GM19043 (cell line): ENCODE results near the gene LIN28B.
"Not testable (repeated sequence)": the region's sequence is repeated elsewhere in the genome, so short reads cannot be mapped to it uniquely, and the experiment has no call there.

Source experiments
- ATAC-seq: cut with Tn5 transposase; IDR thresholded peaks from one replicate; pipeline ENCODE4 v1.9.1; 2021; ENCODE audit warnings: low read depth; ENCODE audit not compliant: unreplicated experiment

LIN28B gene

DNA sequence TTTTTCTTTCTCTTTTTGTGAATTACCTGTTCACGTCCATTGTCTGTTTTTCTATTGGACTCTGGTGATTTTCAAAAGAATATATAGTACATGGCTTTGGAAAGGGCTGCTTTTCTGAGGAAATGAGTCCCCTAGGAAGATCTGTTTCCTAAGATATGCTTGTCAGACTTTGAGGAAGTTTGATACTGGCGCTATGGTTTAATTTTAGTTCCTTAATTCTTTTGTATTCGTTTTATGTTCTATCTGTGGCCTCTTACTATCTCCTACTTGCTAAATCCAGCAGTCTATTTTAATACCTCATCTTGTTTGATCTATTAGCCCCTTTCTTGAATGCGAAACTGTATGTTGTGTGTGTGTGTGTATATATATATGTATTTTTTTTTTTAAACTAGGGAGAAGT lies 101.9 kb downstream of the LIN28B start:
- no peak for ATAC-seq

DNA sequence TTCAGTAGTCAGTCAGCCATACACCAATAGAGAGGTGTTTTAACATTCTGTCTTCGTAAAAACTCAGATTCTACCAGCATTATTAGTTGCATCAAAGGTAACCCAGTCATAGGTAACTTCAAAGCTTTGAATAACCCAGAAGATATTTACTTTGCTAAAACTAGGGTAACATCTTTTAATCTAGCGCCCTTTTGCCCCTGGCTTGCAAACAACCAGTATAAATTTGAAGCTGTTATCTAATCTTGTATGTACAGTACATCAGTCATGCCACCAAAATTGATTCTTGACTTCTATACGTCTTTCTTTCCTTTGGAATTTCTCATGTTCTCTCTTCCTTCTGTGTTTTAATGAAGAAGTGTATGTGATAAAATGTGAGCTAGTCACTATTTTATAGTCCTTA lies 109.3 kb downstream of the LIN28B start:
- no peak for ATAC-seq

DNA sequence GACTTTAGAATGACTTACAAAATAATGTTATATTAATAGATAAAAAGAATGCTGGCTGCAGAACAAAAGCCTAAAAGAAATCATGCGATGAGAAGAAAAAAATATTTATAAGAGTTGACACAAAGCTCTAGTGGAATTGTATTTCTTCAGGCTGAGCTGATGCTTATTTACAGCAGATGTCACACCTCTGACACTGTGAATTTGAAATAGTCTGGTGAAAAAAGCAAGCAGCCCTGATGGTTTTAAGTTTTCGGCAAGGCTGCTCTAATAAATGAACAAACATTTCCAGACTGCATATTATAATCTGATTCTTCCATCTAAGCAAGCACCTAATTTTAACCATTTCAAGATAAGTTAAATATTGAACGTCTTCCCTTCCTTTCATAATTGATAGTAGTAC lies 109.9 kb downstream of the LIN28B start:
- no peak for ATAC-seq

DNA sequence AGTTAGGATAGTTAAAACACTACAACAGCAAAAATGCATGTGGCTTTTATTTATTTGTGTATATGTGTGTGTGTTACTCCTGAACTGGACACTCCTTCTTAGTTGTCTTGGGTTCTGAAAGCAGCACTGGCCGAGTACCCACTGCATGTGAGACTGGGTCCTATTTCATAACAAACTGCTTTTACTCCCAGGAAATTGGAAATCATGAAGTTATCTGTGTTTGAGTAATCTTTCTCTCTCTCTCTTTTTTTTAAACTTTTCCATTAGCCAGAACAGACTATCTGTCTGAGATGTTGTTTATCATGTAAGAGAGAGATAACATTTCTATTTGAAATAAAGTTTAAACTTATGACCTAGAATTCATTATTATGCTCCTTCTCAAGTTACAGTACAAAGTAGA lies 110.4 kb downstream of the LIN28B start:
- no peak for ATAC-seq

DNA sequence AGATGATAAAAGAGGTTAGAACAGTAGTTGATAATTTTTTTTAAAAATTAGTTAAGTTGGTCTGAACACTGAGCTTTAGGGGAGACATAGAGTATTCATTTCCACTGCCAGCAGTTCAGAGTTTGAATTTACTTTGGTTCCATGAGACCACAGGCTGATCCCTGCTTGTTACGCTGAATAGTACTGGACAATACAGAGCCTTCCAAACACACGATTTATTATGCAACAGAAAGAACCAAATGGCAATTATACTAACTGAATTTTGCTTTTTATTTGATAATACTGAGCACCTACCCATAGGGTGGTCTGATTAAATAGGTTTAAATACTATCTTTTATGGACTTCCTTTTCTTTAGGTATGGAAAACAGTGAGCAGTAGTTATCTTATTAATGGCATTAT lies 111.5 kb downstream of the LIN28B start:
- ATAC-seq: no peak

DNA sequence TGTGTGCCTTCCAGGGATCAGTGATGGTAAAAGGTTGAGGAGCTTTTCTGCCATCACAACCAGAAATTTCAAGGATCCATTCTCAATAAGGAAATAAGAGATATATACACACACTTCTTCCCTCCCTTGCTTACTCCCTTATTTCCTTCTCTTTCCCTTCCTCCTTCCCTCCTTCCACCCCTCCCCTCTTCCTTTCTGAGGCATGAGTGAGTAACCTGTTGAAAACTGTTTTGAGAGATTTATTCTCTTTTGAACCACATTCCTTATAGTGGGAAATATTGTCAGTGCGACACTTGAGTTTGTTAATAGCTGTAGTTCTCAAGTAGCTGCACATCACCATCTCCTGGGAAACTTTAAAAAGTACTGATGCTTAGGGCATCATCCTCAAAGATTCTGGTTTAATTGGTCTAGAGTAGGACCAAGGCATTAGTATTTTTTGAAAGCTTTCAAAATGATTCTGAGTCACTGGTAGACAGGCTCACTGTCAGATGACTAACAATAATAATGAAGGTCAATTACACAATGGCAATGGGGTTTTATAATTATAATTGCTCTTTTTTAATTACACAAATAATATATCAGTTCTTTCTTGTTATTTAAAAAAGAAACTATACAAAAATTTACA lies 113.0 kb downstream of the LIN28B start:
- no peak for ATAC-seq

DNA sequence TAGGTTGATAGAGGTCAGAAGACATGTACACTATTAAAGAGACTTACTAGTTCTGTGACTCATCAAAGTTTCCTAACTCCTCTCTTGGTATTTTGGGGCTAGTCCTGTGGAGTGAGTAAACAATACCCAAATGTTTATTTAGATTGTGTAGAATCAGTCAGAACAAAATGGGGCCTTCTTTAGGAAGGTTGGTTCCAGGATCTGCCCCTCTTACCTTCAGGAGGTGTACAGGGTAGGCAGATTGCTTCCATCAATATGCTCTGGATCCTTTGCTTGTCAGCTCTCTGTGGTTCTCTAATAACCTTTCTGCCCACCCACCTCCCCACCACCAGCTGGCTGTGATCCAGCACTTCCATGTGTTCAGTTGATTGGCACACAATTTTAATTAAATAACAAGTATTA lies 115.9 kb downstream of the LIN28B start:
- ATAC-seq: no peak

DNA sequence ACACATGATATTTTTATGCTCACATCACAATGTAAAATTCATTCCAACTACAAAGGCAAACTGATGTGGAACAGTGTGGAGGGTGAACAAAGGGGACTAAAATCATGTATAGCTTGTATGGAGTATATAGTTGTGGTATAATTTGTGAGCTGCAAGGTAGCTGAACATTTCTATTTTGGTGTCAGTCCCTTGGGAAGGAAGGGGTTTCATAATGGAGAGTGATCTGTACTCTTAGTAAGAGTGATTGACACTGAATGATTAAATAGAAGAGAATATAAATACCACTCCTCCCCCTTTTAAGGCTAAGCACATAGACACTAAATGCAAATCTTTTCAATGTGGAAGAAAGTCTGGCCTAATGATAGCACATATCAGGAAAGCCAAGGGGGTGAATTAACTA lies 118.3 kb downstream of the LIN28B start:
- no peak for ATAC-seq

DNA sequence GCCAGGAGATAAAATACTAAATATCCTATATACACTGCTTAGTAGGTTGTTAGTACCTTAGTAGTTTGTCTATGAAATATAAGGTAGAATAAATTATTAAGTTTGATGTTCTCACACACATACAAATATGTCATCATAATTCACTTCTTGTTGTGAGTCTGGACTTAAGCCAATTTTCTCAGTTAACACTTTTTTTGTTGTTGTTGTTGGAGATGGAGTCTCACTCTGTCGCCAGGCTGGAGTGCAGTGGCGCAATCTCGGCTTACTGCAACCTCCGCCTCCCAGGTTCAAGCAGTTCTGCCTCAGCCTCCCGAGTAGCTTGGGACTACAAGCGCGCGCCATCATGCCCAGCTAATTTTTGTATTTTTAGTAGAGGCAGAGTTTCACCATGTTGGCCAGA lies 119.5 kb downstream of the LIN28B start:
- not testable (repeated sequence) for ATAC-seq

DNA sequence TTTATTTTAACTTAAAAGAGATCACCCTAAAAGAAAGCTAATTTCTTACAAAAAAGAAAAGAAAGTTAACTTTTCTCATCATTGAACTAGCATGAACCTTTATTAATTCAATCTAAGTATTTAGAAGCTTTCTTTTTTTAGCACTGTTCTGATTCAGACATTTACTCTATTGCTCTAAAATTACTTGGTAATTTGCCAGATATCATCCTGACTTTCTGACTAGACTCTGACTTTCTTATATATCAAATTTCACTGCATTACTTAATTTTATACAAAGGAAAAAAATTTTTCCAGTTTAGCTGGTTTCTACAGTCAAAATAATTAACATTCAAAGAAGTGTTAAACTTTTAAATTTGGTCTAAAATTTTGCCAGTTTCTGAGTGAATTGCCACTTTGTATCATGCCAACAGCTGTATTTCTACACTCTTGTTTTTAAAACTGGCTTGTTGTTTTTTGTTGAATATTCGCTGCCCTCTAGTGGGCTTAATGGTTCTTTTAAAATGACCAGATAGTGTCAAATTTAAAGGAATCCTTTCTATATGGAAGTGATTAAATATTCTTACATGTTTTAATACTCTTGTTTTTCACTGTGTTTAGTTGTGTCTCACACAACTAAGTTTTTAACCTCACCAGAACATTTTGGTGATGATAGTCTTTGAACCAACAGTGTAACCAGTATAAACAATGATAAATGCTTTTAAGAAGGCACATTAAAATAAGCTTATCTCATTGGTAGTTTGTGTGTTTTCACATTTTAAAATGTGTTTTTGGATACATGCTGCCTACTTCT lies 120.9 kb downstream of the LIN28B start:
- ATAC-seq: no peak

DNA sequence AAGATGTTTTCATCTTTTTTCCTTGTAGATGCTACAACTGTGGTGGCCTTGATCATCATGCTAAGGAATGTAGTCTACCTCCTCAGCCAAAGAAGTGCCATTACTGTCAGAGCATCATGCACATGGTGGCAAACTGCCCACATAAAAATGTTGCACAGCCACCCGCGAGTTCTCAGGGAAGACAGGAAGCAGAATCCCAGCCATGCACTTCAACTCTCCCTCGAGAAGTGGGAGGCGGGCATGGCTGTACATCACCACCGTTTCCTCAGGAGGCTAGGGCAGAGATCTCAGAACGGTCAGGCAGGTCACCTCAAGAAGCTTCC lies 121.4 kb downstream of the LIN28B start:
- ATAC-seq: no peak

DNA sequence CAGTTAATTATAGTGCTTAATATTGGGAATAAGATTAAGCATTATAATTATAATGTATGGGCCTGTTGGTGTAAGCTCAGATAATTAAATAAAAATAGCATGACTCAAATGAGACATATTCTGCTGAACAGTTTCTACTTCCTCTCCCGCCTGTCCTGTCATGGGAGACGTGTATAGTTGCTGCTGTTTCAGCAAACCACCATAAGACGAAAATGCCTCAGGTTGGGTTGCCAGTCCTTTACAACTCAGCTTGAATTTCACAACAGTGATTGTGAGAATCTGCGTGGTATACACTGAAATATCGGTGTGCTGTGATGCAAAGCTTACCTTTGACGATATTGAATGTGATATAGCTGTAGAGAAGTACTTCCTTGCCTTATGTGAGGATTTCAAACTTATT lies 123.4 kb downstream of the LIN28B start:
- ATAC-seq: no peak

DNA sequence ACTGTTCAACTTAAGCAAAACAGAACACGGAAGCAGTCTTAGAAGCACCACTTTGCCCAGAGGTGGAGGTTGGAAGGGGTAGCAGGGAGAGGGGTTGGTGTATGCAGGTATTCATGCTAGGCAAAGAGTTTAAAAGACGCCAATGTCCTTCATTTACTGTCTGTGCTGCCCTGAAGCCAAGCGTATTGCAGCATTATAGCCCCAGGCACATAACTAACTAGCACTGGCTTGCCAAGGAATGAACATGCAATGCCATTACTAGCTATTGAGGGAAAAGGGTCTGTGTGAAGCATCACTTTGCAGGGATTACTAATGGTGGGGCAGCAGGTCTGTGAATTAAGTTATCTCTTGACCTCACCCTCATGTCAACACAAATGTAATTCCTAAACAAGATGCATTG lies 124.8 kb downstream of the LIN28B start:
- ATAC-seq: not testable (repeated sequence)

DNA sequence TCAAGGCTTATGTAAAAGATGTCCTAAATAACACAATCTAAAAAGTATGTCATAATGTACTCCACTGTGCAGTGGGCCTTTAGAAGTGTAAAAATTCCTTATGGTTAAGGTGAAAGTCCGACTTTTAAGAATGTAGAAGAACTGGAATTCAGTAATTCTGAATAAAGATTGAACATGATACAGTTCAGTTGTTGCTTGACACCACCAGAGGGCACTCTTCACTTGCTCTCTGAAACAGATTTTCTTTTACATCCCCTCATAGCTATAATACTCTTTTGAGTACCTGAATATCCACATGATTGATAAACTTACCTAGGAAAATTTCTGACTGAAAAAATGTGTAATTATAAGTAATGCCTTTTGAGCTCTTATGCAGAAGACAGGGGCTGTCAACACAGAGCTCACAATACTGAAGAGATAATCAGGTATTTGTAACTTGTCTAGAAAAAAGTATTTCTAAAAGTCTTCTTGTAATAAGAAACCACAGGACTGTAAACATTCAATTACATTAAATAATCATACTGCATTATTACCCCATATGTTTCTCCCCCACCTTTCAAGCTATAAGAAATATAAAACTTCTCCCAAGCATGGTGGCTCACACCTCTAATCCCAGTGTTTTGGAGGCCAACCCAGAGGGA lies 130.8 kb downstream of the LIN28B start:
- peak; percentile 70 for ATAC-seq

DNA sequence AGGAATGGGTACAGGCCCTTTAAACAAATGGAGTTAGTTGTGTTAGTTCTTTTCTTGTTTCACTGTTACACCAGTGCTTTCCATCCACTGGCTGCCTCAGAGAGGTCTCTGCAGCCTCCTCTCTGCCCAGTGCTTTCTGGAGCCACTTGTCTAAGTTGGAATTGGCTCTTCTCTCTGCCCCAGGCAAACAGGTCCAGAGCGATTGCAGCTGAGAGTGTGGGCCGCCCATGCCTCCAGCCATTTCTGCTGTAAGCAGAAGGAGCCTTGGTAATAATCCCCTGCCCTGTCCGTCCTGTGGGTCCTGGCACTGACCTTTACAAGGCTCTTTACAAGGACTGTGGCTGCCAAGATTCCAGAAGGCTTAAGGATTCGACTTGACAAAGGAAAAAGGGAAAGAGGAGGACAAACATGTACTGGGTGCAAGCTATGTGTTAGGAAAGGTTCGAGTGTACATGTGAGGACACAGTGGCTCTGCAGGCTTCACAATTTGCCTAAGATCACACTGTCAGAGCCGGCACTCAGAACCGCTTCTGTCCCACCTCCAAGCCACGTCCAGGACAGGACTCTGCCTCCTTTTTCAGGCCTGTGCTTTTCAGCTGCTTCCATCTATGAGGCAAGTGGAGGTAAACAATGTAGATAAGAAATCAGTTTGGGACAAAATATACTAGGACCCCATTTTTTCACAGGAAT lies 134.4 kb downstream of the LIN28B start:
- no peak for ATAC-seq

DNA sequence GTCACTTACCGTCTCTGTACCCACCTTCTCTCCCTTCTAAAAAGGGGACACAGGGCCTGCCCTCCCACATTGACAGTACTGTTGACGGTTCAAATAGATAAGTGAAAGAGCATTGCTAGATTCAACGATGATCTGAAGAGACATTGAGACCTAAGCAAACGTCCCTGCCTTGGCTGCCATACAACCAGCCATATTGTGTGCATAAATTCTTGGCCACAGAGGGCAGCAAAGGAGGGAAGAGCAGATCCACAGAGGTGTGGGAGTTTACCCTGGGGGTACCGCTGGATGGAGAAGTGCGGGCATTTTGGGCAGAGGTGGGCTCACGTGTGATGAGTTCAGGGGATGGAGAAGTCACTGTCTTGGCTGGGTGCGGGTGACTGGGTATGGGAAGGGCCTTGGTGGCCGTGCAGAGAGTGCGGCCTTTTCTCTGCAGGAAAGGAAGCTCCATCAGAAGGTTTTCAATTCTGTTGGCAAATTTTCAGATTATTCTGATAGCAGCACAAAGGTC lies 137.3 kb downstream of the LIN28B start:
- no peak for ATAC-seq

DNA sequence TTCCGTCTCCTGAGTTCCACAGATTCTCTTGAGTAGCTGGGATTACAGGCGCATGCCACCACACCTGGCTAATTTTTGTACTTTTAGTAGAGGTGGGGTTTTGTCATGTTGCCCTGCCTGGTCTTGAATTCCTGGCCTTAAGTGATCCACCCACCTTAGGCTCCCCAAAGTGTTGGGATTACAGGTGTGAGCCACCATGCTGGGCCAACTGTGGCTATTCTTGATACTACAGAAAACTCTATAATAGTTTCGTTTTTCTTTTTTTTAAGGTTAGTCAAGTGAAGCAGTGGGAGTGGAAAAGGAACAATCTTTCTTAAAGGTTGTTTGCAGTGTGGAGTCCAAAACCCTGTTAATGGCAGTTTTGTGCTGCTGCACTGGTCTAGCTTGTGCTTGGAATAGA lies 138.2 kb downstream of the LIN28B start:
- no peak for ATAC-seq

DNA sequence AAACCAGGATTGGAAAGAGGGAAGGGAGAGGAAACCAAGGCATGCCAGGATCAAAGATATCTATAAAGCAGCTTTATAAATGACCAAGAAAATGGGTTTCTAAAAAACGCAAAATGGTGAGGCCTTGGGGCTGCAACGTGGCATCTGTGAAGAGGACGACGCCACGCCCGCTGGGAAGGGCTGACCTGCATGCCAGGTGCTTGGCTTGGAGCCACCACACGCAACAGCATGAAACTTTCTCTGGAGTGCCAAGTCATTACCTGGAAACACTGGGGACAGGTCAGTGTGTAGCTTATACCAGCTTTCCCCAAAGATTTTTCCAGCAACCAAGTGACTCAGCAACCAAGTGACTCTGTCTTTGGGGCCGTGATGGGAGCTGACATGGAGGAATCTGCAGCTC lies 140.4 kb downstream of the LIN28B start:
- no peak for ATAC-seq

DNA sequence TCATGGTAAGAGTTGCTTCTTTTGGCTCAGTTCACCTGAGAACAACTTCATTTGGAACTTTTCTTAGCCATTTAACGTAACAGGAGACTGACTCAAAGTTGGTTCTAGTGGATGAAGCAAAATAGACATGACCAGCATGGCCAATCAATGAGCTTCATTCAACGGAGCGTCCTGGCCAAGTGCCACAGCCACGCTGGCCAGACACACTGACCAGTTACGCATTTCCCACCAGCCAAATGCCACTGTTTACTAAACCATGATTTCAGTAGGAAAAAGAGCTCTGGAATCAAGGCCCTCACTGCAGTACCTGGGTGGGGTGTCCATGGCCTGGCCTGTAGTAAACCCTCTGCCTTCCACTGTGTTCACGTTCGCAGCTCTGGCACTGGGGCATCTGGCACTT lies 142.5 kb downstream of the LIN28B start:
- no peak for ATAC-seq

DNA sequence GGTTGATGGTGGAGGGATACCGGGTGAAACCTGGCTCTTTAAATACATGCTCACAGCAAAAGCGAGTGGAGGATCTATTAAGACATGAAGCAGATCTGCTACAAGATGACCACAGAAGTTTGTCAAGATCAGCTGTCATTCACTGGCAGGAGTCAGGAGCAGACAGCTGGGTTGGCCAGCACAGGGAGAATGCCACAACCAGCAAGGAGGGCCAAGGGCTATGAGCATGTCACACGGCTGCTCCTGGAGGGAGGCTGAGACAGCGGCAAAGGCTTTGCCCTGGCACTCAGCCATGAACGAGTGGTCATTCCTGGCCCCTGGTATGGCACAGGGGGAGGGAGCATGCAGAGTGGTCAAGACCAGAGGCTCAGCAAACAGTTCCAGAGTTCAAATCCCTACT lies 145.3 kb downstream of the LIN28B start:
- ATAC-seq: no peak

DNA sequence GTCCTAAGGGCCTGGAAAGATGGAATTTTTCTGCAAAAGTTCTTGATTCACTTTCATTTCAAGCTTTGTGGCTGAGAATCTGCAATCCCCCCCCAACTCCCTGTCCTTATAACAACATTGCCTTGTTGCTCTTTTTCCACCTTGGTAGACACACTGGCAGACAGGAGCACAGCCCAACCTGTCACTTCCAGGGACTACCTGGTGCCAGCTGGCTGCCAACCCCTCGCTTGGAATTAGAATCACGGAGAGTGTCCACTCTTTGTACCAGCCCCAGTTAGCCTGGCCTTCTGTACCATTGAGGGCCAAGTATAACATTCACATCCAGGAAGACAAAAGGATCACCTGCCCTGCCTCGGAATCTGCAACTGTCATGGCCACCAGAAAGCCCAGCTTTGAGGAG lies 148.2 kb downstream of the LIN28B start:
- ATAC-seq: no peak
